RKO (cell line): ENCODE measurements around the gene TMEM38B.
"Not testable (repeated sequence)": the region's sequence is repeated elsewhere in the genome, so short reads cannot be mapped to it uniquely, and the experiment has no call there.

Experiments
- DNase-seq: peaks from one replicate; pipeline ENCODE4 v3.0.0-alpha.2; 2016; ENCODE audit warnings: low spot score

Gene TMEM38B

GRCh38 chr9:105681724-105682123 lies 12.6 kb upstream of the TMEM38B start:
- DNase-seq: peak; percentile 90

- no peak for DNase-seq
Observed at GRCh38 chr9:105683688-105684275, 10.6 kb upstream of the TMEM38B start.

DNA sequence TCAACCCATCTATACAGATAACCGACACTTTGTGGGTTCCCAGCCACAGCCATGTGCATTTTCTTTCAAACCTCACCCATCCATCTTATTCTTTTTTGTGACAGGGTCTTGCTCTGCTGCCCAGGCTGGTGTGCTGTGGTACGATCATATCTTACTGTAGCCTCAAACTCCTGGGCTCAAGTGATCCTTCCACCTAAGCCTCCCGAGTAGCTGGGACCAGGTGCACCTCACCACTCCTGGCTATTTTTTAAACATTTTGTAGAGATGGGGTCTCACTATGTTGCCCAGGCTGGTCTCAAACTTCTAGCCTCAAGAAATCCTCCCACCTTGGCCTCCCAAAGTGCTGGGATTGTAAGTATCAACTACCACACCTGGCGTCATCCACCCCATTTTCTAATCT lies 7.4 kb upstream of the TMEM38B start:
- DNase-seq: no peak

- DNase-seq: peak; percentile 67
Observed at GRCh38 chr9:105690742-105691141, 3.6 kb upstream of the TMEM38B start.

GRCh38 chr9:105693435-105694189 lies 729 bp upstream of the TMEM38B start:
- DNase-seq: peak; percentile 38

DNA sequence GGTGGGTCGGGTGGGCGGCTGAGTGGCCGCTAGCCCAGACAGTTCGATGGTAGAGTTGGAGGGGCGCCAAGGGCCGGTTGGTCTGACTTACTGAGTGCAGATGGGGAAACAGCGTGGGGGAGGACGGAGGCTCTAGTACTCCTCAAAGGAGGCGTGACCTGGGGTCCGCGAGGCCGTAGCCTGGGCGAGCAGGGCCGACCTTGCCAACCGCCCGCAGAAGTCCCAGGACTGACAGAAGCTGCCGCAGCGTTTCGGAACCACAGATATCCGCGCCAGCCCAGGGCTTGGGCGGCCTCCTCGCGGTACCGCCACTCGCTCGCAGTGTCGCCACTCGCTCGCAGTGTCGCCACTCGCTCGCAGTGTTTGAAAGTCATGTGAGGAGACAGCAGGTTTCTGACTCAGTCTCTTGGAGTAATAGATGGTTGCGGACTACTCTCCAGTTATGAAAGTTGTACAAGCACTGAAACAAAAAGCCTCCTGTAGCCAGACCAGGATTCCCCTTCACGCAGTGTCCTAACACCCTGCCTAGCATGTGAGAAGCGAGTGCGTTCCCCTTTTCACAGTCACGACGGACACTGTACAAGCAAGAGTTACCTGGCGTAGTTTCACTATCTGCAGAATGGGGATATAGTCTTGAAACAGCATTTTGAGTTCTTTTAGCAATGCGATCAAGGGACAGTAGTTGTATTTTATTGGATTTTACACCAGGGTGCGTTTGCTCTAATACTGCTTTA lies 674 bp downstream of the TMEM38B start:
- DNase-seq: peak; percentile 88

DNA sequence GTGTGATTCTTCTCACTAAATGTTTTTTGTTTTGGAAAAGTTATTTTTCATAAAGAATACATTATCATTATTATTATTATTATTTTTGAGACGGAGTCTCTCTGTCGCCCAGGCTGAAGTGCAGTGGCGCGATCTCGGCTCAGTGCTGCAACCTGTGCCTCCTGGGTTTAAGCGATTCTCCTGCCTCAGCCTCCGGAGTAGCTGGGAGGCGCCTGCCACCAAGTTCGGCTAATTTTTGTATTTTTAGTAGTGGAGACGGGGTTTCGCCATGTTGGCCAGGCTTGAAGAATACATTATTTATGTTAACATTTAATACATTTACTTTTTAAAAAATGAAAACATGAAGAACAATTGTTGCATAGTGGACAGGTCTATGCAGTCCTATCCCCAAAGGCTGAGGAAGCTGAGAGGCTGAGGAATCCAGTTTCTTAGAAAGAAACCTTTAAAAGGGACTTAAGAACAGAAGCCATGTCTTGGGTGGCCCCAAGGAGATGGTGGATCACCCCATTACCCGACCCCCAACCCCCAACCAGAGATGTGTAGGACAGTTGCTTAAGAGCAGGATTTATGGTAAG lies 2.0 kb downstream of the TMEM38B start:
- no peak for DNase-seq

DNA sequence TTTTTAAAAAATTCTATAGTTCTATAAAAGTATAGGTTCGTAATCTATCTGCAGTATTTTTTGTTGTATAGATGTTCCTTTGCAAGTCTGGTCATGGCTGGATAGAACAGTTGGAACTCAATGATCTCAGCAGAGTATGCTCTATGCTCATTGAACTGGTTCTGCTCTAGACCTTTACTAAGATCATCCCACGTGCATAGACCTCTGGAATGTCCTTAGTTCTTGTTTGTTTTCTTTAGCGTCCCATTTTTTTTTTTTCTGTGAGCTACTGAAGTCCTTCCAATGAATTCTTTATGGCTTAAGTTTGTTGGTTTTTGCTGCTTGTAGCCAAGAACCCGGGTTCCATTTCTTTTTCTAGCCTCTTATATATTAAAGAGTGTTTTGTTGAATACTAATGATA lies 3.5 kb downstream of the TMEM38B start:
- no peak for DNase-seq

DNA sequence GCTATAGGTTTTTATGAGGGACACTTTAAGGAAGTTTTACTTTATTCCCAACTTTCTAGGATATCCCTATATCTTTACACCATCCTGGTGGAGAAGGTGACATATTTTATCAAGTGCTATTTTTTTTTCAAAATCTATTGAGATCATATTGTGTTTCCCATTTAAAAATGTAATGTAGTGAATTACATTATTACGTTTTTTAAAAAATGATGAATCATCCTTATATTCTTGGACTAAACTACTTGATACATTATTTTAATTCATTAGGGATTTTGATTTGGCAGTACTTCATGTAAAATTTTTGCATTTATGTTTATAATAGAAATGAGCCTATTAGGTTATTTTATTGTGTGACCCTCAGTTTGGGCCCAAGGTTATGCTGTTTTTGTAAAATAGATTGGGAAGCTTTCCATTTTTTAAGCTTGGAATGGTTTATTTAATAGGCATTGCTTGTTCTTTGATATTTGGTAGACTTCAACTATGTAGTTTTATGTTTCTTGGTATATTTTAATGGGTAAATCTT lies 4.1 kb downstream of the TMEM38B start:
- DNase-seq: no peak

- no peak for DNase-seq
Observed at GRCh38 chr9:105700668-105701067, 6.3 kb downstream of the TMEM38B start.

- DNase-seq: no peak
Observed at GRCh38 chr9:105701145-105701544, 6.8 kb downstream of the TMEM38B start.

- no peak for DNase-seq
Observed at GRCh38 chr9:105702207-105702606, 7.9 kb downstream of the TMEM38B start.

- not testable (repeated sequence) for DNase-seq
Observed at GRCh38 chr9:105703638-105704037, 9.3 kb downstream of the TMEM38B start.

DNA sequence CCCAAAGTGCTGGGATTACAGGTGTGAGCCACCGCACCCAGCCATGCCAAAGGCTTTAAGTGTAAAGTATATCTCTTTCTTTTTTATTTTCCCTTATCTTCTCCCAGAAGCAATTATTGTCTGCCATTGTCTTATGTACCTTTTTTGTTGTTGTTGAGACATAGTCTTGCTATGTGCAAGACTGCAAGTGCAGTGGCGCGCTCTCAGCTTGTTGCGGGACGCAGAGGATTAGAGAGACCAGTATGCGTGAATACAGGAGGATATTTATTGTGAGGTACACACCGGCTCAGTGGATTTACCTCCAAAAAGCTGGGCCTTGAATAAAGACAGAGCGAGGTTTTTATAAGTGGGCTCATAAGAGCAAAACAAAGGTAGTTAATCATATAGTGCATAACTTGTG lies 11.8 kb downstream of the TMEM38B start:
- no peak for DNase-seq

DNA sequence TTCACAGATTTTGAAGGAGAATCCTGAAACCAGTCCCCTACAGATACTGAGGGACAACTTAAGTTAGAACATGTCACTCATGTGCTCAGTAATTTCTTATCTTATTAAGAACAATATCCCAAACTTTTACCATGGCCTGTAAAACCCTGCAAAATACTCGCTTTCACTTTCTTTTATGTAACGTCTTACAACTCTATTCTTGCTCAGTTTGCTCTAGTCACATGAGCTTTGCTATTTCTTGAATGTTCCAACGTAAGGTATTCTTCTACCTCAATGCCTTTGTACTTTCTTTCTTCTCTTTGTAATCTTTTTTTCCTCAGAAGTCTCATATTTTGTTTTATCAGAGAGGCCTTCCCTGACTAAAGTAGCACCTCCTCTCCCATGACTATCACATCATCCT lies 14.1 kb downstream of the TMEM38B start:
- no peak for DNase-seq

- DNase-seq: no peak
Observed at GRCh38 chr9:105710638-105711037, 16.3 kb downstream of the TMEM38B start.

DNA sequence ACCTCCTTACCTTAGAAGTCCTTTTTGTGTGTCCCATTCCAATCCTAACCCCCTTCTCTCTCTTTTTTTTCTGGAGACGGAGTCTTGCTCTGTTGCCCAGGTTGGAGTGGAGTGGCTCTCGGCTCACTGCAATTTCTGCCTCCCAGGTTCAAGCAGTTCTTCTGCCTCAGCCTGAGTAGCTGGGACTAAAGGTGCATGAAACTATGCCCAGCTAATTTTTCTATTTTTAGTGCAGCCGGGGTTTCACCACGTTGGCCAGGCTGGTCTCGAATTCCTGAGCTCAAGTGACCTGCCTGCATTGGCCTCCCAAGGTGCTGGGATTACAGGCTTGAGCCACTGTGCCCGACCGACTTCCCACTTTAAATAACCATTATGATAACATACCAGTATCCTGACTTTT lies 17.5 kb downstream of the TMEM38B start:
- no peak for DNase-seq

- no peak for DNase-seq
Observed at GRCh38 chr9:105712297-105712696, 18.0 kb downstream of the TMEM38B start.

DNA sequence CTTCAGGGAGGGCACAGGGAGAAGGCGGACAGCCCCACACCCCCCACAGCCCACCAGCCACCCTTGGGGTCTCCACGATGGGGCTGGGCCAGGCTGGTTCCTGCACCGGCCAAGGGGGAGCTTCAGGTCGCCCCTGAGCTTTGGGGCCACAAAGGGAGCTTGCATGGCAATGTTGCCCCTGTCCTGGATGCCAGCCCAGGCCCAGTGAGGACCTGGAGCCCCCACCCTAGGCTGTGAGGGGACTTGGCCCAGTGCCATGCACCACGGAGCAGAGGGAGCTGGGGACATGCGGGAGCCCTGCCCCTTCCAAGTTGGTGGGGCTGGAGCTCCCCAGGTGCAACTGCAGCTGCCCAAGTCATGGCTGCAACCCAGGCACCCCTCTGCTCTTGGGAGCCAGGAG lies 18.4 kb downstream of the TMEM38B start:
- no peak for DNase-seq

DNA sequence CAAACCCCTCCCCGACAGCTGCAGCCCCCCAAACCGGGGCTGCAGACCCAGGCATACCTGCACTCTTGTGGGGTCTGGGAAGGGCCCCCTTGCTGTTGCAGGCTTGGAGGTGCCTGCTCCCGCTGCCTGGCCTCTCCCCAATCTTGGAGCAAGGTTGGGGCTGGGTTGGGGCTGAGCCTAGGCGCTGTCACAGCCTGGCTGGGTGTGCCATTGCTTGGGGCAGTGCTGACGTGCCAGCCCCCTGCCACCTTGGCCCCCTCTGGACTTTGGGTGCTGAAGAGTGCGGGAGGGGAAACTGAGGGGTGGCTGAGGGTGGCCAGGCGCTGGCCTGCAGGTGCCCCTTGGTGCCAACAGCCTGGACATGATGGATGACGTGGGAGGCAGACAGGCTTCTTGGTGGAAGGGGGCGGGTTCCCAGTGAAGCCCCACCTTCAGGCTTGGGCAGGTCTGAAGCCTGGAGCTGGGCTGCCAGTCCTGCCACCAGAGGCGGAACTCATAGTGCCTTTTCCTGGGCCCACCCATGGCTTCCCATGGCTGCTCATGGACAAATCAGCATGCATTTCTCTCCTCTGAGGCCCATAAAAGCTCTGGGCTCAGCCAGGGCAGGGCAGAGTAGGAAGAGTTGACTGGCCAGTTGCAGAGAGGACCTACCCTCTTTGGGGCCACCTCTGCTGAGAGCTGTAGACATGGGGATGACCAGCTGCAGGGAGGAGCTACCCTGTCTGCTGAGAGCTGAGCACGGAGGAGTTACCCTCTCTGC lies 19.1 kb downstream of the TMEM38B start:
- no peak for DNase-seq

DNA sequence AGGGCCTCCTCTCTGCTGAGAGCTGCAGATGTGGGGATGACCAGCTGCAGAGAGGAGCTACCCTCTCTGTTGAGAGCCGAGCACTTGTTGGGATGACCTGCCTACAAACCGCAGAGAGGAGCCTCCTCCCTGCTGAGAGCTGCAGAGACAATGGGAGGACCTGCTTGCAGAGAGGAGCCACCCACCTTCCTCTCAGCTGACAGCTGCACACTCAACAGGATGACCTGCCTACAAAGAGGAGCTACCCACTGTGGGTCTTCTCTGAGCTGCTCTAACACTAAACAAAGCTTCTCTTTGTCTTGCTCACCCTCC lies 19.6 kb downstream of the TMEM38B start:
- no peak for DNase-seq

GRCh38 chr9:105716146-105716545 lies 21.8 kb downstream of the TMEM38B start:
- no peak for DNase-seq
